Ovary (tissue), 1 donor: Measurements from ENCODE around the gene DEAF1.

Experiments
- EP300 ChIP-seq: sonication (generic); formaldehyde crosslinking; IDR thresholded peaks from one replicate; pipeline ENCODE4 v1.6.1; 2017; ENCODE audit warnings: antibody characterized with exemption
- POLR2A ChIP-seq: fragments of 450-650 bp; IDR thresholded peaks from one replicate; pipeline ENCODE4 v1.6.1; 2017; ENCODE audit warnings: antibody characterized with exemption, mild to moderate bottlenecking, moderate library complexity

GRCh38 chr11:721741-722345 lies 26.8 kb upstream of the DEAF1 start:
- no peak for TF ChIP-seq EP300
- no peak for TF ChIP-seq POLR2A
